GM18498 (cell line): Measurements from ENCODE around the gene MARK4.
"Not testable (repeated sequence)": the region's sequence is repeated elsewhere in the genome, so short reads cannot be mapped to it uniquely, and the experiment has no call there.

ENCODE experiments used
- ATAC-seq: cut with Tn5 transposase; IDR thresholded peaks from one replicate; pipeline ENCODE4 v1.9.1; 2021; ENCODE audit warnings: mild to moderate bottlenecking, moderate library complexity; ENCODE audit not compliant: unreplicated experiment

The MARK4 gene

DNA sequence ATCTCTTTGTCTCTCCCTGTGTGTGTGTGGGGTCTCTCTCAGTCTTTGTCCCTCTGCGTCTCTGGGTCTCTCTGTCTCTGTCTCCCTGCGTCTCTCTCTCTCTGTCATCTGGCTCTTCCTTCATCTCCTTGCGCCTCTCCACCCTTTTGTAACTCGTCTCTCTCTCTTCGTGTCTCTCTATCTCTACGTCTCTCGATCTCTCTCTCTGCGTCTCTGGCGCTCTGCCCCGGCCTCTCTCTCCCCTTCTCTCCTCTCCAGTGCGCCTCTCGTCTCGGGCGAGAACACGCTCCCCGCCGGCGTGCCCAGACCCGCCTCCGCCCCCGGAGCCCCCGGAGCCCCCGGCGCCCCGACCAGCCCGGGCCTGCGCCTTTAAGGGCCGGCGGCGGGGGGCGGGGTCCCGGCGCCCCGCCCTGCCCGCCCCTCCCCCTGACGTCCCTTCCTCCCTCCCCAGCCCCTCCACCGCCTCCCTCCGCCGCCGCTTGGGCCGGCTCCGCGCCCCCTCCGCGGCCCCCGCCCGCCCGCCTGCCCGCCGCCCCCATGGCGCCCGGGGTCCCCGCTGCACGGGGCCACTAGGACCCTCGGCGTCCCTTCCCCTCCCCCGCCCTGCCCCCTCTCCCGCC, at the start of gene MARK4:
MARK4 (plus strand) TSS at position 440 of the 620 bp plus-strand sequence. CDS start 318 bp downstream, outside the sequence.
- no peak for ATAC-seq

GRCh38 chr19:45202637-45203036, 48.4 kb upstream of the MARK4 start:
- ATAC-seq: no peak

GRCh38 chr19:45205810-45206209, 45.3 kb upstream of the MARK4 start:
- no peak for ATAC-seq

DNA sequence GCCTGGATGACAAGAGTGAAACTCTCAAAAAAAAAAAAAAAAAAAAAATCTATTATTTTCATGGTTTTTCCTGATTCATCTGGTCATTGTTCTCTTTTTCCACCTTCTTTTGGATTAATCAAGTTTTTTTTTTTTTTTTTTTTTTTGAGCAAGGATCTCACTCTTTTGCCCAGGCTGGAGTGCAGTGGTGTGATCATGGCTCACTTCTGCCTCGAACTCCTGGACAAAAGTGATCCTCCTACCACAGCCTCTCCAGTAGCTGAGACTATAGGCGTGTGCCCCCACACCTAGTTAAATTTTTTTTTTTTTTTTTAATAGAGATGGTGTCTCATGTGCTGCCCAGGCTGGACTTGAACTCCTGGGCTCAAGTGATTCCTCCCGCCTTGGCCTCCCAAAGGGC, 44.7 kb upstream of the MARK4 start:
- no peak for ATAC-seq

- ATAC-seq: no peak
Measured at GRCh38 chr19:45211751-45212381, 39.2 kb upstream of the MARK4 start.

DNA sequence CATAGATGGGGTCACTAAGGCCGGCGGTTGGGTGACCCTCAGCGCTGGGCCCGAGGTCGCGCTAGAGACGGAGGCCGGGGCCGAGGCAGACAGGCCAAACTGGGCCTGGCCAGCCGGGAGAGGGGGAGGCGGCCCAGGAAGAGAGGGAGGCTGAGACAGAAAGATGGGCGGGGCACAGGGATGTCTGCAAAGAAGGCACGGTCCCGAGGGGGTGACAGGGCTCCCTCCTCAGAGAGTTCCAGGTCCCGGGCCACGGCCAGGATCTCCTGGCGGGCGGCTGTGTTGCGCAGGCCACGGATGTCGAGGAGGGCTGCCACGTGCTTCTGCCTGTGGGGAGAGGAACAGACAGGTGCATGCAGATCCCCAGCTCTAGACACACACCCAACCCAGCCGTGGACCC, 38.0 kb upstream of the MARK4 start:
- ATAC-seq: no peak

DNA sequence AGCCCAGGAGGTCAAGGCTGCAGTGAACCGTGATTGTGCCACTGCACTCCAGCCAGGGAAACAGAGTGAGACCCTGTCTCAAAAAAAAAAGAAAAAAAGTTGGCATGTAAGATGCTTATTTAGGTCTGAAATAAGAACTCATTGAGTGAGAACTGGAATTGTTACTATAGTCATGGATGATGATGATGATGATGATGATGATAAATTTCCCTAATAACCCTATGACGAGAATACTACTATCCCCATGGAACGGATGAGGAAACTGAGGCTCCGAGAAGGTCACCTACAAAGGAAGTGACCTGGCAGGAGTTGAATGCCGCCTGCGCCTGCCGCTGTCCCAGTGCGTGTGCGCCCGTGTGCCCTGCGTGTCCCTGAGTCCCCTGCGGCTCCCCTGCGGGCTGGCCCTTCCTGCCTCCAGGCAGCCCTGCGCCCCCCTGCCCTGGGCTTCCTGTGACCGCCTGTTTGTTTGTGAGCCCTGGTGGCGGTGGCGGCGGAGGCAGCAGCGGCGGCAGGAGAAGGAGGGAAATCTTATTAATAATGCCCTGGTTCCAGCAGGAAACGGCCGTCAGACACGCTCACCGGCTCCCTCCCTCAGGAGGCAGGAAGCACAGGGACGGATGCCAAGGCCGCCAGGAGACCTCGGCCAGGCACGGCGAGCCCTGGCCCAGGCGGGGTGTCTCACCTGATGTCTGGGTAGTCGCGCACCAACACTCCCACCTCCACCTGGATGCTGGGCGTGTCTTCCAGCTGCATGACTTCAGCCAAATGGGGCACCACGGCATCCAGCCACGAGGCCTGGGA, 35.5 kb upstream of the MARK4 start:
- no peak for ATAC-seq

DNA sequence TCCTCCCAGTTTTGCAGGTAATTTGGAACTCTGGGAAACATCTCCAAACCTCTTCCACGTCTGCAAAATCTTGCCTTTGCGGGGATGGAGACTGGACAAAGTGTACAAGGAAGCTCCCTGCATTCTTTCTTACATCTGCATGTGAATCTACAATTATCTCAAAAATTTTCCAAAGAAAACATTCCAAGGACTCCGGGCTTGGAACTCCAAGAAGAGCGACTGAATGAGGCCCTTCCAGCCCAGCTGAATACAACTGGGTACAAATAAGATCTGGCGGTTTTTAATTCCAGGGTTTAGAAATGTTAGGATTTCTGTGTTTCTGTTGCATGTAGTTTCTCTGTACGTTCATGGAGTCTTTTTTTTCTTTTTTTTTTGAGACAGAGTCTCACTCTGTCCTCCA, 34.4 kb upstream of the MARK4 start:
- ATAC-seq: no peak

DNA sequence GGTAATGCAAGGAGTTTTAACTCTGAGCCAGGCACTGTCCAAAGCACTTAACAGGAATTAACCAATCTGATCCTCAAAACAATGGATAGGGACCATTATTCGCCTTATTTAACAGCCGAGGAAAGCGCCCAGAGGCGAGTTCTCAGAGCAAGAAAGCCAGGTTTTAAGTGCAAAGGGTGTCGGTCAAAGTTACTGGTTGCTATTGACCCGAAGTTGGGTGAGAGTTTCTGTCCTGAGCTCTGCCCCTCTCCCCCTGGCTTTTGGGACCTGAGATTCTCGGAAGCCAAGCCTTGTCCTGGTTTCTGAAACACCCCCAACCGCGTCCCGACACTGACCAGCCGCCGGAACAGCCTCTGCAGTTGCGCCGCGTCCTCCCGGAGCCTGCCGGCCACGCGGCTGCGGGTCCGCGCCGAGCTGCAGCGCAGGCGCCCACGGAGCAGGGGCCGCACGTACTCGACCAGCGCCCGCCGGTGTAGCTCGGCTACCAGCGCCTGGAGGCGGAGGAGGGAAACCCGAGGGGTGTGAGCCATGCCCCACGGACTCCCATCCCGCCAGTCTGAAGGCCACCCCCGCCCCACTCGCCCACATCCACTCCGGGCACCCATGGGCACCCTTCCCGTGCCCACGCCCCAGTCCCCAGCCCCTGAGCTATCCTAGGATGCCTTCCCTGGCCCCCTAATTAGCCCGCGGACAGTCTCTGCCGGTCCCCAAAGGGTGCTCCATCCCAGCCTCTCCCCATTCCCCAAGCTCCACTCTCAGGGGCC, 33.7 kb upstream of the MARK4 start:
- ATAC-seq: no peak

DNA sequence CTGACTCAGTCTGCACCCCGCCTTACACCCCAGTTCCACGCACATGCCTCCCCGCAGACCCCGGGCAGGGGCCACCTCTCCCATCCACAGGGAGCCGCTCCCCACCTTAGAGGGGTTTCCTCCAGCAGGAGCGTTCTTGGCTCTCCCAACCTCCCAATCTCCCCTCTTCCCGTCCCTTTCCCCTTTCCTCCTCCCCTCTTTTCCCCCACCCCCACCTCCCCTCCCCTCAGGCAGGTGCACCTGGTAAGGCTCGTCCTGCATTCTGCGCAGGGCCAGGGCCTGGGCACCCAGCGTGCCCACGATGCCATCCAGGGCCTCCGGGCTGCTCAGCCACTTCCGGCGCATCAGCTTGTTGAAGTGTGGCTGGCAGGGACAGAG, 33.1 kb upstream of the MARK4 start:
- no peak for ATAC-seq

- no peak for ATAC-seq
Measured at GRCh38 chr19:45218426-45218825, 32.6 kb upstream of the MARK4 start.

- no peak for ATAC-seq
Measured at GRCh38 chr19:45218911-45219743, 31.9 kb upstream of the MARK4 start.

DNA sequence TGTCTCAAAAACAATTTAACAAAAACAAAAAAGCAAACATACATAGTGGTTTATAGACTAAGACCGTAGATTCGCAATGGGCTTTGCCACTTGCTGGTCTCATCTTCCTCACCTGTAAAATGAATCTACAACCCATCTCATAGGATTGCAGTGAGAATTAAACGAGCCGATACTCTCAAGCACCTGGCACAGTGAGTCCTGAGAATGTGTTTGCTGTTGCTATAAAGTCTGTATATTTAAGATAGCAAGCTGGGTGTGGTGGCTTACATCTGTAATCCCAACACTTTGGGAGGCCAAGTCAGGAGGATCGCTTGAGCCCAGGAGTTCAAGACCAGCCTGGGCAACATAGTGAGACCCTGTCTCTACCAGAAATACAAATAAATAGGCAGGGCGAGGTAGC, 28.3 kb upstream of the MARK4 start:
- no peak for ATAC-seq

GRCh38 chr19:45223879-45224278, 27.2 kb upstream of the MARK4 start:
- no peak for ATAC-seq

DNA sequence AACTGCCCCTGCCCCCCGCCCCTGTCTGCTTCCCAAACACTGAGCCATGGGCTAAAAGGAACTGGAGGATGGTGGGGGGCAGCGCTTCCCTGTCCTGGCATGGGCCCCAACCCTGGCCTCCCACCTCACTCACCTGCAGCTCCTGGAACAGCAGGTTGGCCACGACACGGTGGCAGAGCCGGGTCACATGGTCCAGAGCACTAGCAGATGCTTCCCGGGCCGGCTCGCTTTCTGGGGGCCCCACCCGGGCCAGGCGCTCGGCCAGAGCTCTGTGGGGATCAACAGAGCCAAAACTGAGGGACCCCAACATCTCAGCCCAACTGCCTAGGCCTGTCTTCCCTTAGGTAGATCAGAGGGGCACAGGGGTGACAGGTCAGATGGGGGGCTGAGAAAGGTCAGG, 26.4 kb upstream of the MARK4 start:
- no peak for ATAC-seq

DNA sequence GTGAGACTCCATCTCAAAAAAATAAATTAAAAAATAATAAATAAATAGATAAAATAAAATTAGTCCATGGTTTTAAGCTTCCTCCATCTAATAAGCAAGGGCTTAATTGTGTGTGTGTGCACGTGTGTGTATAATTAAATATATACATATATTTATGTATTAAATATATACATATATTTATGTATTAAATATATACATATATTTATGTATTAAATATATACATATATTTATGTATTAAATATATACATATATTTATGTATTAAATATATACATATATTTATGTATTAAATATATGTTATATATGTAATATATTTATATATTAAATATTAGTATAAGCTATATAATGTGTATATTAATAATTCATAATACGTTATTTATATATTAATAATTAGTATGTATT, 22.0 kb upstream of the MARK4 start:
- ATAC-seq: not testable (repeated sequence)

DNA sequence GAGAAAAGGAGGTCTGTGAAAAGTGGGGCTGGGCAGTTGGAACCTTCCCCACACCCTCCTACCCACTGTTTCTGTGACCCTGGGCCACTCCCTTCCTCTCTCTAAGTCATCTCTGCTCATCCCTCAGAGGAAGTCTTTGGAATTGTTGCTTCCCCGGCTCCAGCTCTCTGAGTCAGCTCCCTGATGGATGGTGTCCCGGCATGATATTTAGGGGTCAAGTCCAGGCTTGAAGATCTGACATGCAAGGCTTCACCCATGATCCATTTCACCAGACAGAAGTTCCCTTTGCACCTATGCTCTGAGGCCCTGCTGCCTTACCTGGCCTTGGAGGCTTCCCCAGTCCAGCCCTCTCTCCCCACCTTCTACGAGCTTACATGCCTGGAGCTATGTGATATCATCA, 19.2 kb upstream of the MARK4 start:
- ATAC-seq: no peak

GRCh38 chr19:45234089-45234869, 16.8 kb upstream of the MARK4 start:
- ATAC-seq: no peak

- no peak for ATAC-seq
Measured at GRCh38 chr19:45235485-45235884, 15.6 kb upstream of the MARK4 start.

GRCh38 chr19:45238556-45238955, 12.5 kb upstream of the MARK4 start:
- ATAC-seq: no peak
